OCI-LY1 (cell line): ENCODE measurements around the gene TMEM44.

Source experiments
- EZH2 ChIP-seq: fragments of 200-600 bp; sonication (generic), shearing (Covaris generic); IDR thresholded peaks from 2 replicates; pipeline ENCODE4 v1.8.0; 2017; ENCODE audit warnings: borderline replicate concordance, mixed run types, mild to moderate bottlenecking, antibody characterized with exemption, low read length, moderate library complexity, mixed read lengths
- TF ChIP-seq, protein P1 (sequence below): fragments of 200-600 bp; sonication (generic), shearing (Covaris generic); IDR thresholded peaks from 2 replicates; pipeline ENCODE4 v1.5.1; 2017; ENCODE audit warnings: mild to moderate bottlenecking, antibody characterized with exemption, low read length, moderate library complexity, mixed read lengths

GRCh38 chr3:194548346-194549321, 84.6 kb downstream of the TMEM44 start:
- TF ChIP-seq, protein P1, sequence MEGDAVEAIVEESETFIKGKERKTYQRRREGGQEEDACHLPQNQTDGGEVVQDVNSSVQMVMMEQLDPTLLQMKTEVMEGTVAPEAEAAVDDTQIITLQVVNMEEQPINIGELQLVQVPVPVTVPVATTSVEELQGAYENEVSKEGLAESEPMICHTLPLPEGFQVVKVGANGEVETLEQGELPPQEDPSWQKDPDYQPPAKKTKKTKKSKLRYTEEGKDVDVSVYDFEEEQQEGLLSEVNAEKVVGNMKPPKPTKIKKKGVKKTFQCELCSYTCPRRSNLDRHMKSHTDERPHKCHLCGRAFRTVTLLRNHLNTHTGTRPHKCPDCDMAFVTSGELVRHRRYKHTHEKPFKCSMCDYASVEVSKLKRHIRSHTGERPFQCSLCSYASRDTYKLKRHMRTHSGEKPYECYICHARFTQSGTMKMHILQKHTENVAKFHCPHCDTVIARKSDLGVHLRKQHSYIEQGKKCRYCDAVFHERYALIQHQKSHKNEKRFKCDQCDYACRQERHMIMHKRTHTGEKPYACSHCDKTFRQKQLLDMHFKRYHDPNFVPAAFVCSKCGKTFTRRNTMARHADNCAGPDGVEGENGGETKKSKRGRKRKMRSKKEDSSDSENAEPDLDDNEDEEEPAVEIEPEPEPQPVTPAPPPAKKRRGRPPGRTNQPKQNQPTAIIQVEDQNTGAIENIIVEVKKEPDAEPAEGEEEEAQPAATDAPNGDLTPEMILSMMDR: no peak
- TF ChIP-seq EZH2: no peak
